SH-SY5Y (cell line): ENCODE data around the gene PBRM1.

Experiments
- GATA2 ChIP-seq: IDR thresholded peaks from 2 replicates; pipeline ENCODE4 v1.6.1; 2011; ENCODE audit warnings: mild to moderate bottlenecking, low read depth, low read length
- GATA3 ChIP-seq: IDR thresholded peaks from 2 replicates; pipeline ENCODE4 v1.6.1; 2011; ENCODE audit warnings: low read depth, mild to moderate bottlenecking, low read length, moderate library complexity

GRCh38 chr3:52546111-52546901, 139.4 kb downstream of the PBRM1 start:
- TF ChIP-seq GATA3 (no peak), GATA2 (no peak)
